ENCODE results near the gene PCDH10. TPM values are rescaled to one million over a fixed set of nuclear protein-coding genes. Genes with fewer than 3 reads are reported as not detected.

The PCDH10 gene
- total and polyA plus RNA-seq, 9 of the 15 experiments (the other 6 are each of a cell fraction or from before 2014, with no cell fraction given), result 0.04 to 1.4 (median 0.29) TPM

DNA sequence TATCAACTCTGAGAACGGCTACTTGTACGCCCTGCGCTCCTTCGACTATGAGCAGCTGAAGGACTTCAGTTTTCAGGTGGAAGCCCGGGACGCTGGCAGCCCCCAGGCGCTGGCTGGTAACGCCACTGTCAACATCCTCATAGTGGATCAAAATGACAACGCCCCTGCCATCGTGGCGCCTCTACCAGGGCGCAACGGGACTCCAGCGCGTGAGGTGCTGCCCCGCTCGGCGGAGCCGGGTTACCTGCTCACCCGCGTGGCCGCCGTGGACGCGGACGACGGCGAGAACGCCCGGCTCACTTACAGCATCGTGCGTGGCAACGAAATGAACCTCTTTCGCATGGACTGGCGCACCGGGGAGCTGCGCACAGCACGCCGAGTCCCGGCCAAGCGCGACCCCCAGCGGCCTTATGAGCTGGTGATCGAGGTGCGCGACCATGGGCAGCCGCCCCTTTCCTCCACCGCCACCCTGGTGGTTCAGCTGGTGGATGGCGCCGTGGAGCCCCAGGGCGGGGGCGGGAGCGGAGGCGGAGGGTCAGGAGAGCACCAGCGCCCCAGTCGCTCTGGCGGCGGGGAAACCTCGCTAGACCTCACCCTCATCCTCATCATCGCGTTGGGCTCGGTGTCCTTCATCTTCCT is 2.7 kb downstream of the PCDH10 start (continued):
- TF ChIP-seq, protein P1, sequence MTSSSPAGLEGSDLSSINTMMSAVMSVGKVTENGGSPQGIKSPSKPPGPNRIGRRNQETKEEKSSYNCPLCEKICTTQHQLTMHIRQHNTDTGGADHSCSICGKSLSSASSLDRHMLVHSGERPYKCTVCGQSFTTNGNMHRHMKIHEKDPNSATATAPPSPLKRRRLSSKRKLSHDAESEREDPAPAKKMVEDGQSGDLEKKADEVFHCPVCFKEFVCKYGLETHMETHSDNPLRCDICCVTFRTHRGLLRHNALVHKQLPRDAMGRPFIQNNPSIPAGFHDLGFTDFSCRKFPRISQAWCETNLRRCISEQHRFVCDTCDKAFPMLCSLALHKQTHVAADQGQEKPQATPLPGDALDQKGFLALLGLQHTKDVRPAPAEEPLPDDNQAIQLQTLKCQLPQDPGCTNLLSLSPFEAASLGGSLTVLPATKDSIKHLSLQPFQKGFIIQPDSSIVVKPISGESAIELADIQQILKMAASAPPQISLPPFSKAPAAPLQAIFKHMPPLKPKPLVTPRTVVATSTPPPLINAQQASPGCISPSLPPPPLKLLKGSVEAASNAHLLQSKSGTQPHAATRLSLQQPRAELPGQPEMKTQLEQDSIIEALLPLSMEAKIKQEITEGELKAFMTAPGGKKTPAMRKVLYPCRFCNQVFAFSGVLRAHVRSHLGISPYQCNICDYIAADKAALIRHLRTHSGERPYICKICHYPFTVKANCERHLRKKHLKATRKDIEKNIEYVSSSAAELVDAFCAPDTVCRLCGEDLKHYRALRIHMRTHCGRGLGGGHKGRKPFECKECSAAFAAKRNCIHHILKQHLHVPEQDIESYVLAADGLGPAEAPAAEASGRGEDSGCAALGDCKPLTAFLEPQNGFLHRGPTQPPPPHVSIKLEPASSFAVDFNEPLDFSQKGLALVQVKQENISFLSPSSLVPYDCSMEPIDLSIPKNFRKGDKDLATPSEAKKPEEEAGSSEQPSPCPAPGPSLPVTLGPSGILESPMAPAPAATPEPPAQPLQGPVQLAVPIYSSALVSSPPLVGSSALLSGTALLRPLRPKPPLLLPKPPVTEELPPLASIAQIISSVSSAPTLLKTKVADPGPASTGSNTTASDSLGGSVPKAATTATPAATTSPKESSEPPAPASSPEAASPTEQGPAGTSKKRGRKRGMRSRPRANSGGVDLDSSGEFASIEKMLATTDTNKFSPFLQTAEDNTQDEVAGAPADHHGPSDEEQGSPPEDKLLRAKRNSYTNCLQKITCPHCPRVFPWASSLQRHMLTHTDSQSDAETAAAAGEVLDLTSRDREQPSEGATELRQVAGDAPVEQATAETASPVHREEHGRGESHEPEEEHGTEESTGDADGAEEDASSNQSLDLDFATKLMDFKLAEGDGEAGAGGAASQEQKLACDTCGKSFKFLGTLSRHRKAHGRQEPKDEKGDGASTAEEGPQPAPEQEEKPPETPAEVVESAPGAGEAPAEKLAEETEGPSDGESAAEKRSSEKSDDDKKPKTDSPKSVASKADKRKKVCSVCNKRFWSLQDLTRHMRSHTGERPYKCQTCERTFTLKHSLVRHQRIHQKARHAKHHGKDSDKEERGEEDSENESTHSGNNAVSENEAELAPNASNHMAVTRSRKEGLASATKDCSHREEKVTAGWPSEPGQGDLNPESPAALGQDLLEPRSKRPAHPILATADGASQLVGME (CRISPR knock-in tag; IDR thresholded peaks at IDR 0.05), result no peak
- no peak for TF ChIP-seq TEAD1 (CRISPR knock-in tag; IDR thresholded peaks at IDR 0.05)
- no peak for TF ChIP-seq ZNF143 (CRISPR knock-in tag; IDR thresholded peaks at IDR 0.05)
- TF ChIP-seq RBM25 (IDR thresholded peaks at IDR 0.05; ENCODE audit: low read depth, low read length, severe bottlenecking), result no peak
- no peak for TF ChIP-seq SUPT5H (IDR thresholded peaks at IDR 0.05)
- no peak for TF ChIP-seq GTF2E2 (tag; IDR thresholded peaks at IDR 0.05)

Measured in K562 (cell line).